ENCODE data around the gene ASF1B.
A peak's percentile ranks its signal among the peaks of the same experiment; 100 is the strongest.
"Not testable (repeated sequence)": the region's sequence is repeated elsewhere in the genome, so short reads cannot be mapped to it uniquely, and the experiment has no call there.

Gene ASF1B

DNA sequence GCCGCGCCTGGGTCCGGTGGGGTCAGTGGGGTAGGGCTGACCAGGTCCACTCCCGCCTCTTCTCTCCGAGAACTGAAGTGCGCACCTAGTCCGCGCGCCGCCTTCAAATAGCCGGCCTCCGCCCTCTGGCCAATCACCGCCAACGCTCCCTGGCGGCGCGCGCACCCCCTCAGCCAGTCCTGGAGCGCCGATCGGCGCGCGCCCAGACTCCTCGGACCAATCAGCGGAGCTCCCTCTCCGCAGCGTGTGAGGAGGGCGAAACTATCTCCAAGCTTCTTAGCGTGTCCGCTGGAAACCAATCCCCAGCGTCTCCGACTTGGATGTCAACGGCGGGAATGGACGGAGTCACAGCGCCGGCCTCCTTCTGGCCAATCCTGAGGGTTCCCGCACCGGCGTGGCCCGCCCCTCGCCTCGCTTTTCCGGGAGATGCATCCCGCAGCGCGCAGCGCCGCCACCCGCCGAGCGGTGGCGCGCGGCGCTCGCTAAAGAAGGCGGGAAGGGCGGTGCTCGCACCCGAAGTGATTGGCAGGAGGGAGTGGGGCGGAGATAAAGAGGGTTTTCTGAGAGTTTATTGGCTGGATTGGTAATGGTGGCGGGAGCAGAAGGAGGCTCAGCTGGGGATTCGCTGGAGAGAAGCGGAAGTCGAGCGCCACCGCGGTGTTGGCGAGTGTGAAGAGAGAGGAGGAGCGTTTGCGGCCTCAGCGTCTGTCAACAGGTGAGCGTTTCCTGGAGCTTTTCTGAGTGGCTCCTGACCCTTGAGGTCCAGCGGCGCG lies at the start of gene ASF1B:
ASF1B (minus strand) TSS at position 81 of the 773 bp plus-strand sequence. CDS start 133 bp downstream, outside the sequence.
- DNase-seq (ENCODE audit: low read depth in 3 of 3) = peak; percentile 89 to 94 (median 93)

DNA sequence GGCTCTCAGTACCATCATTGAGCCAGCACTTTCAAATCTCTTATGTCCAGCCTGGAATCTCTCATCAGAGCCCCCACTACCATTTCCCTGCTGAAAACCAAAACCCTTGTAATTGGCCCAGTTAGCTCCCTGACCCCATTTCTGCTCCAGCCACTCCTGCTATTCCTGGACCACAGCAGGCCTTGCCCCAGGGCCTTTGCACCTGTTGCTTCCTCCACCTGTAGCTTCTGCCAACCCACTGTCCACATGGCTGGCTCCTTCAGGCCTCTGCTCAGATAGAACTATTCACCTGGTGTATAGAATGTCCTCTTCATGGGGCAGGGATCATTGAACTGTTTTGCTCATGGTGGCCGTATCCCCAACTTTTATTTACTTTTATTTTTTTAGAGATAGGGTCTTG lies 49.3 kb upstream of the ASF1B start:
- not testable (repeated sequence) for DNase-seq (ENCODE audit: low read depth in 3 of 3)

DNA sequence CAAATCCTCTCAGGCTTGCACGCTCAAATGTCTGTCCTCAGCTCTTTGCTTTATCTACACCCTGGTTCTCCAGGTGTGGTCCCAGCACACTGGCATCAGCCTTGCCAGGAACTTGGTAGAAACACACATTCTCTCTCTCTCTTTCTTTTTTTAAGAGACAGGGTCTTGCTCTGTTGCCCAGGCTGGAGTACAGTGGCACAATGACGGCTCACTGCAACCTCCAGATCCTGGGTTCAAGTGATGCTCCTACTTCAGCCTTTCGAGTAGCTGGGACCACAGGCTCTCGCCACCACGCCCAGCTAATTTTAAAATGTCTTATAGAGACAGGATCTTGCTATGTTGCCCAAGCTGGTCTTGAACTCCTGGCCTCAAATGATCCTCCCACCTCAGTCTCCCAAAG lies 48.8 kb upstream of the ASF1B start:
- DNase-seq (ENCODE audit: low read depth in 3 of 3) = no peak

DNA sequence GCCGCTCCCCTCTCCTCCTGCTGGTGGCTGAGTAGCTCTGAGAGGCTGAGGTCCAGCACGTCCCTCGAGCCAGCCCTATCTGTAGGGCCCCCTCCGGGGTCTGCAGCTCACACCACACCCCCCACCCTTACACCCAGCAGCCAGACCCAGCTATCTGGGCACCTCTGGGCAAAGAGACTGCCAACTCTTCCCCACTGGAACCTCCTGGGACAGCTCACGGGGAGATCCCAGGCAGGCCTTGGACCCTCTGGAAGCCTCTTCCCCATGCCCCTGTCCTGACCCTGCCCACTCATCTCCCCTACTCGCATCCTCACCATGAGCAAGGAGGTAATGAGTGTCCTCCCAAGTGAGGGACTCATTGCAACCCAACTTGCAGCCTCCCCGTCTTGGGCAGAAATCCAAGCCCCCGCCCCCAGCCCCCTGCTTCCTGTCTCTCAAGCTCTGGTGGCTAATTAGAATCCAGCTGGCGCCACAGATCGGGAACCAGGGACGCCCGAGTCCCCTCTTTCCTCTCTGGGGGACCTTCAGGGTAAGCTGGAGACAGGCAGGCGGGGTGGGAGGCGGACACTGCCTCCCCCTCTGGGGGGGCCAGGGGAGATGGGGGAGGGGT lies 47.5 kb upstream of the ASF1B start:
- no peak for DNase-seq (ENCODE audit: low read depth in 3 of 3)

- no peak for DNase-seq (ENCODE audit: low read depth in 3 of 3)
Measured at GRCh38 chr19:14182476-14182875, 46.1 kb upstream of the ASF1B start.

DNA sequence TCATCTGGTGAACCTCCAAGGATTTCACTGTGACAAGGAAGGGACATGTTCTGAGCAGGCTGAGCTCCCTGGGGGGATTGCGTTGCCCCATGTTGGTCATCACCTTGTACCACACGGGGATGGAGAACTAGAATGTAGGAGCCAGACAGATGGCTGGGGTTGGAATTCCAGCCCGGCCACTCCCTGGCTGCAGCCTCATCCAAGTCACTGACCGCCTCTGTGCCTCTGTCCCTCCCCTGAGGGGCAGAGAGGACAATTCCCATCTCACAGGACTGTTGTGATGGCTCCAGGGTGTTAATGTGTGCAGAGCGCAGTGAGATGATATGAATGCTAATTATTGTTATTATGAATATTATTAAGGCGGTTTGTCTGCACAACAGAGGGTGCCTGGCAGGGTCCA lies 45.5 kb upstream of the ASF1B start:
- no peak for DNase-seq (ENCODE audit: low read depth in 3 of 3)

DNA sequence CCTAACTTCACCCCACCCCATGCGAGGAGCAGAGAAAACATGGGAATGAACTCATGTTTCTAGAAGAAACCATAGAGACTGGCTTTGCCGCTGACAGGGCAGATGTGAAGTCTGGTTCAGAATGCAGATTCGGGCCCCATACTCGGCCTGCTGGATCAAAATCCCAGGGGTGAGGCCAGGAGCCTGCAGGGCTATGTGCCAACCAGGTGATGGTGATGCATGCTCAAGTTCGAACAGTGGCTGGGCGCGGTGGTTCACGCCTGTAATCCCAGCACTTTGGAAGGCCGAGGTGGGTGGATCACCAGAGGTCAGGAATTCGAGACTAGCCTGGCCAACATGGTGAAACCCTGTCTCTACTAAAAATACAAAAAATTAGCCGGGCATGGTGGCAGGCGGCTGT lies 44.8 kb upstream of the ASF1B start:
- not testable (repeated sequence) for DNase-seq (ENCODE audit: low read depth in 3 of 3)

DNA sequence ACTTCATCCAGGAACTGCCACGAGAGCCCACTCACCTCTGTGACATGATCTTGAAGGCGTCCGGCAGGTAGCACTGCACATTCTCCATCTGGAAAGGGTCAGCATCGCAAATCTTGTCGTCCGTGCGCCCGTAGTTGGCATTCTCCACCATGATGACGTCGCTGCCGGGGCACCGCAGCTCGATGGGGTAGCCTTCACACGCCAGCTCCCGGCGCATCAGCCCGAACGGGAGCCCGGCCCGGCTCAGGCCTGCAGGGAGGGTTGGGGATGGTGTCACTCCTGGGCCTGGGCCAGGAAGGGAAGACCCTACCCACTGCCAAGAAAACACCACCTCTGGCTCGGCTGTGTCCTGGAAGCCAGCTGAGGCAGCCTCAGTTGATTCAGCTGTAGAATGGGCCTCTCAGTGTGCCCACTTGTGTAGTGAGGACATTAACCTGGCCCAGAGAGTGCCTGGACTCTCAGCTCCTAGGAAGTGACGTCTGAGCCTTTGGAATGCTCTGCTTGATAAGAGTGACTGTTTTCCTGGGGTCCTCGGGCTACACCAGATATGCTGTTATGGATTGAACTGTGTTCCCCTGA lies 41.2 kb upstream of the ASF1B start:
- DNase-seq (ENCODE audit: low read depth in 3 of 3) = no peak

DNA sequence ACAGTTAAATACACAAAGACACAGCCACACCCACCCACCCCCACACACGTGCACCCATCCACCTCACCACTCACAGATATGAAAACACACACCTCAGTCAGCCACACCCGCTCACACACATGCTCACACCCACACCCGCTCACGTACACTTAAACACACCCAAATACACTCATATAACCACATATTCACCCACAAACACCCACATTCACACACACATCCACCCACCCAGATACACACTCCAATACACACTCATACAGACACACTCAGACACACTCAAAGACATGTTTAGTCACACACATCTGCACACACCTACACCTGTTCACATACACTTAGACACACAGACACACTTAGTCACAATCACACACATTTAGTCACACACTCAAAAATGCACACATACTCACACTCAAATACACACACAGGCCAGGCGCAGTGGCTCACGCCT lies 39.0 kb upstream of the ASF1B start:
- DNase-seq (ENCODE audit: low read depth in 3 of 3) = no peak

GRCh38 chr19:14174883-14175282 lies 38.5 kb upstream of the ASF1B start:
- no peak for DNase-seq (ENCODE audit: low read depth in 3 of 3)

DNA sequence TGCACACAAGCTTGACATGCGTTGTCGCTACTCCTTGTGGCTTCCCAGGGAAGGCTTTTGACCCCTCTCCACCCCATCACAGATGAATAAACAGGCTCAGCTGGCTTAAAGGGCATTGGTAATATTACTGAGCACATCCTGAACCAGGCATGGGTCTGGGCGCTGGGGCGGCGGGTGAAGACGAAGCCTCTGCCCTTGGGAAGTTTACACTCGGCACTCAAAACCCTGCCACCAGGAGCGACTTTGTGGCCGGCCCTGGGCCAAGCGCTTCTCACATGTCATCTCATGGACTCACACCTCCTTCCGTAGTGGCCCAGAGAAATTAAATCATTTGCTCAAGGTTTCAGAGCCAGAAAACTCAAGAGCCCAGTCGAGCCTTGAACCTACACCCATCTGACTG lies 32.6 kb upstream of the ASF1B start:
- no peak for DNase-seq (ENCODE audit: low read depth in 3 of 3)

- no peak for DNase-seq (ENCODE audit: low read depth in 3 of 3)
Measured at GRCh38 chr19:14168259-14168972, 32.0 kb upstream of the ASF1B start.

- DNase-seq (ENCODE audit: low read depth in 3 of 3) = no peak
Measured at GRCh38 chr19:14167576-14168138, 31.3 kb upstream of the ASF1B start.

DNA sequence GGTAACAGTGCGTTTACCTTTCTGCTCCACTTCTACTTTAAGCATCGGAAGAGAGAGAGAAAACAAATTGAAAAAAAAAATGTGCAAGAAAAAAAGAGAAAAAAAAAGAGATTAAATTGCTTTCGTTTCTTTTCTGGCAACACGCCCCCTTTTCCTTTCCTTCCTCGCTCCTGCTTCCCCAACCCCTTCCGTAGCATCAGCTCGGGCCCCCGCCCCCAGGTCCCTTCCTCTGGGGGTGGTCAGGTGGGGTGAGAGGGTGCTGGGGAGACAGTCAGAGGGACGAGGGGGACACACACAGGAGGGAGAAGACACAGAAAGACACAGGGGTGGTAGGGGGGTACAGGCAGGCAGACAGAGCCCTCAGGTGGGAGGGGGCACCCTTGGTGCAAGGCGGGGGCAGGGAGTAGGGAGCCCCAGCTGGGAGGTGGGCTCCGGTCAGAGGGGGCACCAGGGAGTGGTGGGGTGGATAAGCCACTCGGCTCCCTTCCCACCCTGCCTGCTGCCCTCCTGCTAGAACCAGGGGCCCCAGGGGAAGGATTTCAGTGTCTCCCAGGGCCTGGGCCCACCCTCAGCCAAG lies 30.7 kb upstream of the ASF1B start:
- DNase-seq (ENCODE audit: low read depth in 3 of 3) = no peak

- no peak for DNase-seq (ENCODE audit: low read depth in 3 of 3)
Measured at GRCh38 chr19:14165990-14166830, 29.8 kb upstream of the ASF1B start.

DNA sequence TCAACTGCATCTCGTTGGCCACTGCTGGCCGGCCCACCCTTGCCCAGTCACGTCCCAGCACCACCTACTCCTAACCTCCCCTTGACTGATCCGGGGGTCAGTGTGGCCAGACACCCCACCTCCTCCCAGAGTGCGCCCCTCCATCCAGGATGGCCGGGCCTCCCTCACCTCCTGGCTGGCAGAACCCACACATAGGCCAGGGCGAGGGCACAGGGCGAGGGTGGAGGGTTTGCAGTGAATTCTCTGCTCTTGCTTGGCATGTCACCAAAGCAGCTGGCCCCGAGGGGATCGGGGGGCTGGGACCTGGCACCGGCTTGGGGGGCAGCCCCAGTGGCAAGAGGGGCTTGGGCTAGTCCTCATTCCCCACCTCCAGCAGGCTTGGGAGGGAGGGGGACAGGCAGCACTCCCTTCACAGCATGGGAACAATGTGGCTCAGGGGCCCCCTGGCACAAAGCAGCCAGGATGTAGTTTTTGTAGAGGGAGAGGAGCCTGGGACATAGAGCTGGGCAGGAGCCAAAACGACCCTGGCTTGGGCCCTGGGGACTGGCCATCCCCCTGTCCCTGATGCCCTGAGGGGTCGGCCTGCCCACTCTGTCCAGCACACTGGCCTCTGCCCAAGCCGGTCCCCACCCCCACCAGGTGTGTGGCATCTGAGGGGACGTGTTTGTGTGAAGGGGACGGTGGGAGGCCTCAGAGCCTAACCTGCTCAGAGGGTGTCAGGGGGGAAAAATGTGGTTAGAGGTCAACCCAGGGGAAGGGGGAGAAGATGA lies 28.5 kb upstream of the ASF1B start:
- no peak for DNase-seq (ENCODE audit: low read depth in 3 of 3)

DNA sequence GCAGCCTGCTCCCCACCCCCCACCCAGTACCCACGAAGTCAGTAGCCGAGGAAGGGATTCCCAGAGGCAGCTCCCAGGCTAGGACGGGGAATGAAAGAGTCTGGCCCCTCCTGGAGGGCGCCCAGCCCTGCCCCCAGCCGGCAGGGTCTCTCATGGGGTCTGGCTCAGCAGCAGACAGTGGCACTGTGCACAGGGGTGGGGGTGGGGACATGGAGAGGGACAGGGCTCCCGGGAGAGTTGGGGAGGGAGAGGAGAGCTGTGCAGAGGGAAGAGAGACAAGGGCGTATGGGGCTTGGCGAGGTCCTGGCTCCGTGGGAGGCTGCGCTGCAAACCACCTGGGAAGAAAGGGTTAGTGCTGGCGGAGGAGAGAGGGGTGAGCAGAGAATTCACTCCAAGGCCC lies 27.7 kb upstream of the ASF1B start:
- no peak for DNase-seq (ENCODE audit: low read depth in 3 of 3)

- no peak for DNase-seq (ENCODE audit: low read depth in 3 of 3)
Measured at GRCh38 chr19:14162871-14163297, 26.5 kb upstream of the ASF1B start.

DNA sequence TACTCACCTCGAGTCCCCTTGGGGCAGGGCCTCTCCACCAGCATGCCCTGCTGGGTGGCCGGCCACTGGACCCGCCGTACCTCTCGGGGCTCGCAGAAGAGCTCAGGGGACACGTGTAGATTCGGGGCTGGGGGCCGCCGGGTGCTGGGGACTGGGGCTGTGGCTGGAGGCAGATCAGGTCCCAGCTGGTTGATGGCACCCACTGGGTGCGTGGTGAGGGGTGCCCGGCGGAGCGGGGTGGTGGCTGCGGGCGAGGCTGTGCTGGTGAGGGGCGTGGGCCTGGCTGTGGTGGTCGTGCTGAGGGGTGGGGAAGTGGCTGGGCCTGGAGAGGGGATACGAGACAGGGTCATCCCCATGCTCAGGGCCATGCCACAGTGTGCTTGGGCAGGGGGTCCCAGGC lies 24.9 kb upstream of the ASF1B start:
- DNase-seq (ENCODE audit: low read depth in 3 of 3) = no peak

Data from stimulated activated CD4-positive, alpha-beta T cell treated with anti-CD3 and anti-CD28 coated beads, TNF-alpha, amount 100 ng/mL, for 4 hours (primary cell).